GM19438 (cell line): ENCODE results near the gene BMPR1B.

Experiments used
- ATAC-seq: cut with Tn5 transposase; IDR thresholded peaks from one replicate; pipeline ENCODE4 v1.9.1; 2021; ENCODE audit warnings: low read depth; ENCODE audit not compliant: unreplicated experiment

Gene BMPR1B

GRCh38 chr4:94944726-94945125, 187.0 kb downstream of the BMPR1B start:
- ATAC-seq, result no peak

DNA sequence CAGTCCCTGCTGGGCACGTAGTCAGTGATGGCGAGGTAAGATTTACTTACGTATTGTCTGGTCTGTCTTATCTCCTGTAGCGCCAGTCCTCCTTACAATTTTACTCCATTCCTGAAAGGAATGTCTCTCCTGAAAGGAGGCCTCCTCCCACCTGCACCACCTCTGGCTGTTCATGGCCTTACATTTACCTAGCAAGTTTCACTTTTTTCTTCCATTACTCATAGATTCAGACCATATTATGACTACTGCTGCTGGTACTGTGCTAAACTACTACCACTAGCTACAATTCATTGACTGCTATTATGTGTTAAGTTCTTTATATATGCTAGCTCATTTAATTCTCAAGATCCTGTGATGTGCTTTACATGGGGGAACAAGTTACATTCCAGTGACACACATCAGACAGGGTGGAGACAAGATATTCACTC, 189.9 kb downstream of the BMPR1B start:
- no peak for ATAC-seq

- ATAC-seq, result no peak
Measured at GRCh38 chr4:94954251-94954650, 196.5 kb downstream of the BMPR1B start.

- no peak for ATAC-seq
Measured at GRCh38 chr4:94957030-94957429, 199.3 kb downstream of the BMPR1B start.

DNA sequence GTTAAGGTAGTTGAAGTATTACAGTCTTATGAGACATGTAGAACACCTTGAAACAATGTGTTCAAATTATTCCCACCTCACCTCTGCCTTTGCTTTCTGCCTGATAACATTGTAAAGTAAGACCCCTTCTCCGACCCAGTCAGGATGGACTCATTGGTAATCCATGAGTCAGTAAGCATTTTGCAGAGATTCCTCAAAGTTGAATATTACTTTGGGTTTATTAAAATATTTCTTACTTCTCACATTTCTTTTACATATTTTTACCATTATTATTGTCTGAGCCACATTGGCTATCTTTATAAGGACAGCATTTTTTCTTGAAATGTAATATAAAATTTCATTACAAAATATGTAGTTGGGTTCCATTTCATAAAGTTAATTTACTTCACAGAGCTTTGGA, 201.6 kb downstream of the BMPR1B start:
- ATAC-seq, result no peak

DNA sequence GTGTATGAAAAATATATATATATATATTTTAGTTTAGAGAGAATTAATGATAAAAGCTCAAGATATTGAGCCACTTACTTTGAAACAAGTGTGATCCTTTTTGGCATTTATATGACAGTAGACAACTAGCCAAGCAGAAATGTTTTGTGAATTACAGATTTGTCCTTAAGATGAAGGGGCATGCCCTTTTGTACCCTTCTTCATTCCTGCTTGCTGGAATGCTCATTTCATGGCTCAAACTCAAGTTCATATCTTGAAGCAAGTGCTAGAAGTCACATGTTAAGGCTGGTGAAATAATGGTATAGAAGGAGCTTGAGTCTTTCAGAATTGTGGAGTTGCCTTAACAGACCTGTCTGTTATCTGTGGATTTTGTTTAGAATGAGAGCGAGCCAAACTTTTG, 203.0 kb downstream of the BMPR1B start:
- no peak for ATAC-seq

DNA sequence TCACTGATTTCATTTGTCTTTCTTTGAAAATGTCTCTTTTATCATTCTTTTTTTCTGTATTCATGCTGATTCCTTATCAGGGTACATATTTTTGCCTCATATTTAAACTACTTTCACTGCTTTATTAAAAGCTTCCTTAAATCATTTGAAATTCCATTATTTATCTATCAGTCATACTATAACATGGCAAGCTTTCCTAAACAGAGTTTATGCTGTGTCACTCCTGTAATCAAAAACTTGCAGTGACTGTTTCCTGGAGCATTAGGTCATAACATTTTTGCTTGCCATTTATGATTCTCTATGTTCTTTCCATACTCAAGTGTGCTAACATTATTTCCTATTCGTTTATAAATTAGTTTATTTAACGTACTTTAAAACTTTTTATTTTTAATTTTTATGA, 203.7 kb downstream of the BMPR1B start:
- ATAC-seq, result no peak

- no peak for ATAC-seq
Measured at GRCh38 chr4:94962484-94962883, 204.7 kb downstream of the BMPR1B start.

DNA sequence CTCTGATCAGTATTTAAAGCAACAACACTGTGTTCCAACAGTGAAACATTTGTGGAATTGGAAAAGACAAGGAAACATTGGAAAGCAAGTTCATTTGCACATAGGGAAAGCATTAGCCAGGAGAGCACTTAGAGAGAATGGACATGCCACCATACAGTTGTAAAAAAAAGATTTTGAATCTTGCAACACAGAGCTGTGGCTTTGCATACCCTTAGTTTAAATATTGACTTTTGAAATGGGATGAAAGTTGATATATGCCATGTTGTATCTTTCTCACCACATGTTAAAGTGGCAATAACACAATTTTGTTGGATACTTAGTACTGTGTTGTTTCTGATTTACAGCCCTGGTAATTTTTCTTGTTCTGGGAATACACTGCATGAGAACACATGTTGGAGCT, 208.1 kb downstream of the BMPR1B start:
- ATAC-seq, result no peak

DNA sequence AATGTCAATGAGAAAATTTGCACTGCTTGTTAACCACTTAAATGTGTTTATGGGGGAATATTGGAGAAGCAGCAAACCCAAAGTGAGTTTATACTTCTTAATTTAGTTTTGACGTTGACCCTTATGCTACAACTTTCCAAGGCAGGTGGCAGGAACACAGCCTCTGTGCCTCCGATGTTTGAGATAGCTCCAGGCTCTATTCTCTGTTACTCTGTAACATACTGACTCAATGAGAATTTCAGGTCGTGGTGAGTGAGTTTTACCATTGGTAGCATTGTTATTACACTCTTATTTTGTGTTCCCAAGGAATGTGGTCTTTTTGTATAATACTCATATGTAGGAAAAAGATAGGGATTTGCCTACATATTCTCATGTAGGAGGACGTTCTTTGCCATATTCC, 210.7 kb downstream of the BMPR1B start:
- ATAC-seq, result no peak

GRCh38 chr4:94970650-94971049, 212.9 kb downstream of the BMPR1B start:
- no peak for ATAC-seq

DNA sequence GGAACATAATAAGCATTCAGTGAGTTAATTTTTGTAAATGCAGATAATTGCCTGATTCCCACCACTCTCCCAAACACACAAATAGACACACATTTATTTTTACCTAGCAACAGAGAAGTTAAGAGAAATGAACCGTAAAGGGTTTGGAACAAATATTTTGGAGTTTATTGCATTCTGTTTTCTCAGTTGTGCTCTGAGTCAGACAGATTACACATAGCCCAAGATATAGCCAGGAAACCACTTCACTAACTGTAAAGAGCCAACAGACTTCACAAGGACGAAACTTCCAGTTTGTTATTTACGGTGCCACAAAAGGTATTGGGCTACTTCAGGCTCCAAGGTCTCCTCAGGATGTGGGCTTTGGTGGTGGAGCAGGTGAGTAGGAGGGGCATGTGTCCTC, 217.0 kb downstream of the BMPR1B start:
- ATAC-seq, result no peak

DNA sequence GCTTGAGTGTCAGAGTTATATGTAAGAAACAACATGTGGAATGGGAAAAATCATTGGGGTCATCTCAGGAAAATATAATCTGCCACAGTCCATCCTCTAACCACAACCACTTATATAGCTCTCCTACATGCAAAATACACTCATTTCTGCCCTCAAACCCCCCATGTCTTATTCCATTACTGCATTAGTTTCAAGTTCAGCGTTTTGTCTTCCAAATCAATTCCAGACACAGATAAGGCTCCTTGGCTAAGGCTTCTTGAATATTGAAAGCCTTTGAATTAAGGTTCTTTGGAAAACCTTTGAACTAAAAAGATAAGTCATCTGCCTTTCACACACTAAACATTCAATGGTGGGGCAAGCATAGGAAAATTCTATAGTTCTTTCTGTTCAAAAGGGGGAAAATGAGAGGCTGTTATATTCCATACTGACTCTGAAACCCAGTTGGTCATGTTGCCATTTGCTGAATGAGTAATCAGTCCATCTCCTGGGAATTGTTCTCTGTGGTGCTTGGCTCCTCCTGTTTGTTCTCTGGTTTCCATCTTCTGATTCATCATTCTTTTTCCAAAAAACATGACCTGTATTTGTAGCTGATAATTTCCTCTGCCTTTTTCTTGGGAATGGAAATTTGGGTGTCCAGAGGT, 218.7 kb downstream of the BMPR1B start:
- ATAC-seq, result no peak

DNA sequence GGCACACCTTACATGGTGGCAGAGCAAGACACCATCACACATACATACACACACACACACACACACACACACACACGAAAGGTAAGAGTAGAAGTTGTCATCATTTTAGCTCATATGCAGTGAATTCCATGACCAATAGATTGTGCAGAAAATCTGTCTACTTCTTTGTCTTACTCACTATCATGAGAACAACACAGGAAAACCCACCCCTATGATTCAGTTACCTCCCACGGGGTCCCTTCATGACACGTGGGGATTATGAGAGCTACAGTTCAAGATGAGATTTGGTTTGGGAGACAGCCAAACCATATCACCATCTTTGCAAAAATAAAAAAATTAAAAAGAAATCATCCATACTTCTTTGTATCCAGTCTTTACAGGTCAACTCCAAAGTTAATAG, 221.1 kb downstream of the BMPR1B start:
- no peak for ATAC-seq

- ATAC-seq, result no peak
Measured at GRCh38 chr4:94979621-94980020, 221.9 kb downstream of the BMPR1B start.

- no peak for ATAC-seq
Measured at GRCh38 chr4:94995684-94996394, 238.1 kb downstream of the BMPR1B start.

DNA sequence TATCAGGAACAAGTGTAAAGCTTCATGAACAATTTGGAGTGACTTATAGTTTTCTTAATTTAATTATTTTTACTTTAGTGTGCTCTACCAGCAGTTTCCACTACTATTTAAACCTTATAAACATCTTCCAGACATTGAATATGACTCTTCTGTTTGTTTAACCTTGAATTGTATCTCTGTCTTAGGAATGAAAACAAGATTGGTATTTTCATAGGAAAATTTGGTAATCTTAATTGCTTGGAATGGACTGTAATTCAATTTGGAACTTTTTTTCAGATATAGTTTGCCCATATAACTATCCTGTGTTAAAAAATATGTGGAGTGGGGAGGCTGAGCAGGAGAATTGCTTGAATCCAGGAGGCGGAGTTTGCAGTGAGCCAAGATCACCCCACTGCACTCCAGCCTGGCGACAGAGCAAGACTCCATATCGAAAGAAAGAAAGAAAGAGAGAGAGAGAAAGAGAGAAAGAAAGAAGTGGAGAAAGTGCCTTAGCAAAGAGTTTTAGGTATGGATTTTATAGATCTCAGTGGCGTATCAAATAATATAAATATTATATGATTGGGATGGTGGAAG, 242.4 kb downstream of the BMPR1B start:
- no peak for ATAC-seq

- no peak for ATAC-seq
Measured at GRCh38 chr4:95004912-95005311, 247.2 kb downstream of the BMPR1B start.

DNA sequence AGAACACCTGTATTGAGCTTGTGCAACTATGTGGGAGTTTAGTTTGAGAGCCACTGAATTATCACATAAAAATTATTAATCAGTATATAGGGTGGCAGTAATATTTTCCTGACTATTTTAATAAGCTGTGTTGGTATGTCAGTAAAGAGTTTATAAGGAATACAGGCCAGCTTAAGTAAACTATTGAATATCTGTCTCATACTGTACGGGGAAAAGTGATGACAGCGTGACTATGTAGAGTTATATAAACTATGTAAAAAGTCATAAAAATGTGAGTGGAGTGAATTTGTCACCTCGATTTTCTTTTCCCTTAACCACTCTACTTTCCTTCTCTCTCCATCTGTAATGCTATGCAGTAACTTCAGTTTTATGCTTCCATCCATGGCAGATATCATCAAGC, 250.2 kb downstream of the BMPR1B start:
- ATAC-seq, result no peak

- no peak for ATAC-seq
Measured at GRCh38 chr4:95013236-95013635, 255.5 kb downstream of the BMPR1B start.

DNA sequence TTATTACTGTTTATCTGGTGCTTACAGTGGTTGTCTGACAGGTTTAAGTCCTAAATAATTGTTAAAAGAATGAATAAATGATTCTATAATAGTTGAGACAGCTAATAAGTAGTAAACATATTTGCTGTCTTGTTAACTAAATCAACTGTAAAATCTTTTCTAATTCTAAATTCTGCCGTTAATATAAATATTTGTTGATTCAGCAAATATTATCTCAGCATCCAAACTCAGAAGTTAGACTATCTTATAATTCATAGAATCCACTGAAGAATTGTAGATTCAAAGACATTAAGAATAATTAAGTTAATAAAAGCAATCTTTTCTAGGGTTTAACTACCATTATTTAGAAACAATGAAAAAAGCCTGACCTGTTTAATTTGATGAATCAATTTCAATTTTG, 256.3 kb downstream of the BMPR1B start:
- no peak for ATAC-seq
